ENCODE measurements around the gene ARHGEF12.

ARHGEF12 gene

GRCh38 chr11:120399307-120399706 is 63.1 kb downstream of the ARHGEF12 start:
- no peak for TF ChIP-seq TAF1 (IDR thresholded peaks at IDR 0.05; ENCODE audit: low read depth)
- no peak for TF ChIP-seq EGR1 (IDR thresholded peaks at IDR 0.05)
- TF ChIP-seq FOXM1 (IDR thresholded peaks at IDR 0.05; ENCODE audit: borderline replicate concordance, low read depth): no peak
- no peak for TF ChIP-seq TEAD4 (IDR thresholded peaks at IDR 0.05)
- TF ChIP-seq REST (IDR thresholded peaks at IDR 0.05; ENCODE audit: low read depth): no peak
- no peak for TF ChIP-seq YY1 (IDR thresholded peaks at IDR 0.05; ENCODE audit: low read depth)
- TF ChIP-seq EP300 (IDR thresholded peaks at IDR 0.05; ENCODE audit: borderline replicate concordance): no peak
- TF ChIP-seq MAX (IDR thresholded peaks at IDR 0.05): no peak
- TF ChIP-seq CEBPB (IDR thresholded peaks at IDR 0.05): no peak
- no peak for TF ChIP-seq USF1 (IDR thresholded peaks at IDR 0.05)

GRCh38 chr11:120400564-120401364 is 64.6 kb downstream of the ARHGEF12 start:
- TF ChIP-seq FOXM1 (IDR thresholded peaks at IDR 0.05; ENCODE audit: borderline replicate concordance, low read depth) (peak; percentile 82; the same call in 1 of the 2 replicates), CEBPB (IDR thresholded peaks at IDR 0.05) (peak; percentile 88), RAD21 (IDR thresholded peaks at IDR 0.05; ENCODE audit: low read depth) (peak; percentile 19; the same call in 1 of the 2 replicates), TEAD4 (IDR thresholded peaks at IDR 0.05) (peak; percentile 71), REST (IDR thresholded peaks at IDR 0.05; ENCODE audit: low read depth) (no peak), EGR1 (IDR thresholded peaks at IDR 0.05) (no peak), ZBTB7A (IDR thresholded peaks at IDR 0.05; ENCODE audit: low read depth) (no peak), USF1 (IDR thresholded peaks at IDR 0.05) (no peak), EP300 (IDR thresholded peaks at IDR 0.05; ENCODE audit: borderline replicate concordance) (peak; percentile 90), TAF1 (IDR thresholded peaks at IDR 0.05; ENCODE audit: low read depth) (no peak), CREB1 (IDR thresholded peaks at IDR 0.05; ENCODE audit: low read depth) (no peak), NFIC (IDR thresholded peaks at IDR 0.05) (peak; percentile 78), YY1 (IDR thresholded peaks at IDR 0.05; ENCODE audit: low read depth) (no peak), TCF12 (IDR thresholded peaks at IDR 0.05; ENCODE audit: low read depth) (peak; percentile 92), MAX (IDR thresholded peaks at IDR 0.05) (peak; percentile 39; the same call in 1 of the 2 replicates)

- TF ChIP-seq ZBTB7A (IDR thresholded peaks at IDR 0.05; ENCODE audit: low read depth): no peak
- TF ChIP-seq REST (IDR thresholded peaks at IDR 0.05; ENCODE audit: low read depth): no peak
- TF ChIP-seq TCF12 (IDR thresholded peaks at IDR 0.05; ENCODE audit: low read depth): no peak
- TF ChIP-seq TEAD4 (IDR thresholded peaks at IDR 0.05): no peak
- TF ChIP-seq TAF1 (IDR thresholded peaks at IDR 0.05; ENCODE audit: low read depth): no peak
- TF ChIP-seq FOXM1 (IDR thresholded peaks at IDR 0.05; ENCODE audit: borderline replicate concordance, low read depth): no peak
- TF ChIP-seq EGR1 (IDR thresholded peaks at IDR 0.05): no peak
- no peak for TF ChIP-seq CEBPB (IDR thresholded peaks at IDR 0.05)
- TF ChIP-seq USF1 (IDR thresholded peaks at IDR 0.05): no peak
These were observed 65.3 kb downstream of the ARHGEF12 start for GRCh38 chr11:120401506-120401905.

- TF ChIP-seq EGR1 (IDR thresholded peaks at IDR 0.05) (no peak), TAF1 (IDR thresholded peaks at IDR 0.05; ENCODE audit: low read depth) (no peak), ZBTB7A (IDR thresholded peaks at IDR 0.05; ENCODE audit: low read depth) (no peak), TCF12 (IDR thresholded peaks at IDR 0.05; ENCODE audit: low read depth) (no peak), CEBPB (IDR thresholded peaks at IDR 0.05) (no peak), FOXM1 (IDR thresholded peaks at IDR 0.05; ENCODE audit: borderline replicate concordance, low read depth) (no peak), USF1 (IDR thresholded peaks at IDR 0.05) (no peak), REST (IDR thresholded peaks at IDR 0.05; ENCODE audit: low read depth) (no peak), RAD21 (IDR thresholded peaks at IDR 0.05; ENCODE audit: low read depth) (no peak), EP300 (IDR thresholded peaks at IDR 0.05; ENCODE audit: borderline replicate concordance) (no peak), TEAD4 (IDR thresholded peaks at IDR 0.05) (no peak), YY1 (IDR thresholded peaks at IDR 0.05; ENCODE audit: low read depth) (no peak), CREB1 (IDR thresholded peaks at IDR 0.05; ENCODE audit: low read depth) (no peak), NFIC (IDR thresholded peaks at IDR 0.05) (no peak), MAX (IDR thresholded peaks at IDR 0.05) (no peak)
These were observed 67.8 kb downstream of the ARHGEF12 start for GRCh38 chr11:120403966-120404365.

Measured in Ishikawa (cell line).